Measurements from ENCODE around the gene TM7SF2.

TM7SF2 gene

DNA sequence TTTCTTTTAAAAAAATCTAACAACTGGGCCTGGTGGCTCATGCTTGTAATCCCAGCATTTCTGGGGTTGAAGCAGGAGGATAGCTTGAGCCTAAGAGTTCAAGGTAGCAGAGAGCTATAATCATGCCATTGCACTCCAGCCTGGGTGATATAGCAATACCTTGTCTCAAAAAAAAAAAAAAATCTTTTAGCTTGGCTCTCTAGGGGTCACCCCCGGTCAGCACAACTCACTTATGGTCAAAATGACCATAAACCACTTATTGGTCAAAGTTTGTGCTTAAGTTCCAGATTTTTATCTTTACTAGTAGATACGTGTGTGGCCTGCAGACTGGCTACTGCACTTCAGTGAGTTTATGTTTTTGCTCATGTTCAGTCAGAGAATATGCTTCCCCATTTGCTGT lies 52.0 kb downstream of the TM7SF2 start:
- TF ChIP-seq POLR2AphosphoS5 (IDR thresholded peaks at IDR 0.05; ENCODE audit: low read depth, low read length) (no peak), REST (IDR thresholded peaks at IDR 0.05; ENCODE audit: insufficient read depth in 1 of 2, low read depth in 2 of 2, low read length in 2 of 2) (no peak), TAF1 (IDR thresholded peaks at IDR 0.05; ENCODE audit: borderline replicate concordance, insufficient read depth, low read length) (no peak), SIN3A (IDR thresholded peaks at IDR 0.05; ENCODE audit: borderline replicate concordance, insufficient read depth, low read length) (no peak), FOXP2 (optimal IDR thresholded peaks at IDR 0.05; ENCODE audit: borderline replicate concordance, extremely low read depth, extremely low read length, insufficient read depth) (no peak)

All from PFSK-1 (cell line).